Erythroblast (primary cell): ENCODE data around the gene OPRL1.
A peak's percentile ranks its signal among the peaks of the same experiment; 100 is the strongest.

Experiments
- DNase-seq, 2 experiments: peaks; one replicate each; lab custom pipeline; 2025; lab: John Stamatoyannopoulos, UW
- GATA1 ChIP-seq: IDR thresholded peaks from 2 replicates; pipeline ENCODE4 v1.6.1; 2011; ENCODE audit warnings: low read depth, mild to moderate bottlenecking, control low read depth, low read length, moderate library complexity
- POLR2A ChIP-seq: IDR thresholded peaks from 2 replicates; pipeline ENCODE4 v1.6.1; 2011; ENCODE audit warnings: mild to moderate bottlenecking, low read length

OPRL1 gene

DNA sequence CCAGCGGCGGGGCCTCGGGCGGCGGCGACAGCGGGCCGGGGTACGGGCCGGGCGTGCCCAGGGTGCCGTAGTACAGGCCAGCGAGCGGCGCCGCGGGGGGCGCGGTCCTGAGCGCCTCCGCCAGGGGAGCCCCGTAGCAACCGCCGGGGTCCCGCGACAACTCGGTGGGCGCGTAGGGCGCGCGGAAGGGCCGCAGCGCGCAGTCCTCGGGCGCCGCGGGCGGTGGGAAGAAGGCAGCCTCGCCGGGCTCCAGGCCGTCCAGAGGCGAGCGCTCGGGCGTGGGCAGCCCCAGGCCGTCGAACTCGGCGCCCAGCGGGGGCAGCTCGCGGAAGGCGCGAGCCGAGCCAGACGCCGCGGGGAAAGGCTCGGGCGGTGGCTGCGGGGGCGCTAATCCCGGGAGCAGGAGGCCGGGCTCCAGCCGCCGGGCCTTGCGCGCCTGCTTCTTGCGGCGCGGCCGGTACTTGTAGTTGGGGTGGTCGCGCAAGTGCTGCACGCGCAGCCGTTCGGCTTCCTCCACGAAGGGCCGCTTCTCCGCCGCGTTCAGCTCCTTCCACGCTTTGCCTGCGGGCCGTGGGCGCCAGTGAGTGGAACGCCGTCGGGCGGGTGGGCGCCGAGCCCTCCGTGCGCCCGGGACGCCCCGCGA, 31.4 kb upstream of the OPRL1 start:
- TF ChIP-seq GATA1 = no peak
- no peak for DNase-seq

DNA sequence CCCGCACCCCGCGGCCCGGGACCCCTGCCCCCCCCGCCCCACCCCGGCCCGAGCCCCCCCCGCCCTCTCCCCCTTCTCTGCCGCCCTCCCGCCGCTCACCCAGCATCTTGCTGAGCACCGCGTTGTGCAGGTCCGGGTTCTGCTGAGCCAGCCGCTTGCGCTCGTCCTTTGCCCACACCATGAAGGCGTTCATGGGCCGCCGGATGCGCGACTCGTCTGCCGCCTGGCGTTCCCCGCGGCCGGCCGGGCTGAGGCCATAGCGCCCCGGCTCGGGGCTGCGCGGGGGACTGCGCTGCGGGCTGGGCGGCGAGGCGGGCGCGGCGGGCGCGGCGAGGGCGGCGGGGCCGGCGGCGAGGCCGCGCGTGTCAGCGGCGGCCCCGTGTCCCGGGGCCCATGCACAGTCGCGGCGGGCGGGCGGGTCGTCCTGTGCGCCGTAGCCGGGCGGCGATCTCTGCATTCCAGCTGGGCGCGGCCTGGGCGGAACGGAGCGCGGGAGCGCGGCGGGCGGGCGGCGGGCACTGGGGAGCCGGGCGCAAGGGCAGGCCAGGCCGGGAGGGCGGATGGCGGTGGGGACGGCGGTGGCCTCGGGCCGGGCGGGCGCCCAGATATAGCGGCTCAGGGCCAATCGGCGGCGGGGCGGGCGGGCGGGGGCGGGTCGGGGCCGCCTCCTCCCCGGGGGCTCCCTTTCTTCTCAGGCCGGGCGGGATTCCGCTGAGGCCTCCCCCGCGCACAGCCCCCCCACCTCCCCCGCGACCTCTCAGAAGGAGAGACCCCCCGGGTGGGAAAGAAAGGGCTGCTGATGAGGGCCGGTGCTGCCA, 30.6 kb upstream of the OPRL1 start, which contains the start of gene SOX18:
TSS of gene SOX18 (minus strand) at position 580 of the 818 bp plus-strand sequence. CDS start at position 457, 123 bp downstream.
- TF ChIP-seq POLR2A (no peak), GATA1 (no peak)
- peak; percentile 16 to 35 for DNase-seq

DNA sequence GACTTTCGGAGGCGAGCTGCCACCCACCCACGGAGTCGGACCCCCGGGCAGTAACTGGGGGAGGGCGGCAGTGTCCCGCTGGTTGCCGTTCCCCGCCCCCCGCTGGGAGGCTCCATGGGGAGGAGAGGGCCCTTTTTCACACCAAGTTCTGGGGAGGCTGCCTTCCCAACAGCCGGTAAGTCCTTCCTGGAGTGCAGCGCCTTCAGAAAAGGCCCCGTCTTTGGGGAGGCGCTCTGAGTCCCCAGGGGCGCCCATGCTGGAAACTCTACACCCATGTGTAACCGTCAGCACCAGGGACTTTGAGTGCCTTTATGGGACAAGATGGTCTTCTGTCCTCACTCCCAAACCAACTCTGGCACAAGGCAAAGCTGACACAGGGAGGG, 30.0 kb upstream of the OPRL1 start:
- TF ChIP-seq POLR2A = no peak
- no peak for TF ChIP-seq GATA1
- no peak for DNase-seq

DNA sequence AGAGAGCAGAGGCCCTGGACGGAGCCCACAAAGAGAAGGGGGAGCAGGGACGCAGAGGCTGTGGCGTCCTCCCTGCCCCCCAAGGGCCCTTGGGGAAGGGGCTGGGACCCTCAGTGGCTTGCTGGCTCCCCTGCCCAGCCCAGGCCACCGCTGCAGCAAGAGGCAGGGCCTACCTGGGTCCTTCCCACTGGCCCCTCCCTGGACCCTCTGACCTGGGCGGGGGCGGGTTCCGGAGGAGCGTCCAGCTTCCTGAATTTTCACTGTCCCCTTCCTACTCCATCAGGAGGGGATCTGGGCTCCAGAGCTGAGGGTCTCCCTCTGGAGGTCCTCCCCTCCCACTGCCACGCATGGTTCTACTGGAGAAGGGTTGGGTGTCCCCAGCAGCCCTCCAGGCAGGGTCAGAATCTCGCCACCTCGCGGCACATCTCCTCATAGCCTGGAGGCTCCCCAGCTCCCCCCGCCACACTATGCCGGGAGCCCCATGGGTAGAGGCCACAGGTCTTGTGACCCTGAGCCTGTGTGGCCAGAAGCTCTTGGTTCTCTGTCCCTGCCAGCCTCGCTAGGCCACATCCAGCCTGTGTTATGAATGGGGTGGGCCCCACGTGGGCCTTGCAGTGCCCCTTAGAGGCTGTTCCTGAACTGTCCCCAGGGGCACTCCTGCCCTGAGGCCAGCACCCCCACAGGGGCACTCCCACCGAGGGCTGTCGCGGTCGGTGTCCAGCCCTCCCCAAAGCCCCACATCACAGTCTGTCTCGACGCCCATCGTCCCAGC, 29.4 kb upstream of the OPRL1 start:
- no peak for DNase-seq
- no peak for TF ChIP-seq POLR2A
- TF ChIP-seq GATA1 = no peak

DNA sequence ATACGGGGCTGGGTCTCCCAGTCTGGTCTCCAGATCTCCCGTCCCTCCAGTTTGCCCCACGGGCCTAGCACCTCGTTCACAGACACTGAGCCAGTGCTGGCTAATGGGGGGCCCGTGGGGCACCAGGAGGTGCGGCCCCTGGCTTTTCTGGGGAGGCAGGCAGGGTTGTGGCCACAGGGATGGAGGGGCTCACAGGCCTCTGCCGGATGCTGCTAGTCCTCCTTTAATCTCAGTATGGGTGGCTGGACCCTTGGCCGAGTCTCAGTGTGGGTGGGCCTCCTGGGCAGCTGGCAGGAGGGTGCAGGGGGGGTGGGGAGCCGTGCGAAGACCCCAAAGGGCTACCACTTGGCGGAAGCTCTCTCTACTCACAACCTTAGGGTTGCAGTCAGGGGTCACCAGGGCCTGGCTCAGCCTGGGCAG, 28.8 kb upstream of the OPRL1 start:
- DNase-seq = no peak
- TF ChIP-seq GATA1 (no peak), POLR2A (no peak)

DNA sequence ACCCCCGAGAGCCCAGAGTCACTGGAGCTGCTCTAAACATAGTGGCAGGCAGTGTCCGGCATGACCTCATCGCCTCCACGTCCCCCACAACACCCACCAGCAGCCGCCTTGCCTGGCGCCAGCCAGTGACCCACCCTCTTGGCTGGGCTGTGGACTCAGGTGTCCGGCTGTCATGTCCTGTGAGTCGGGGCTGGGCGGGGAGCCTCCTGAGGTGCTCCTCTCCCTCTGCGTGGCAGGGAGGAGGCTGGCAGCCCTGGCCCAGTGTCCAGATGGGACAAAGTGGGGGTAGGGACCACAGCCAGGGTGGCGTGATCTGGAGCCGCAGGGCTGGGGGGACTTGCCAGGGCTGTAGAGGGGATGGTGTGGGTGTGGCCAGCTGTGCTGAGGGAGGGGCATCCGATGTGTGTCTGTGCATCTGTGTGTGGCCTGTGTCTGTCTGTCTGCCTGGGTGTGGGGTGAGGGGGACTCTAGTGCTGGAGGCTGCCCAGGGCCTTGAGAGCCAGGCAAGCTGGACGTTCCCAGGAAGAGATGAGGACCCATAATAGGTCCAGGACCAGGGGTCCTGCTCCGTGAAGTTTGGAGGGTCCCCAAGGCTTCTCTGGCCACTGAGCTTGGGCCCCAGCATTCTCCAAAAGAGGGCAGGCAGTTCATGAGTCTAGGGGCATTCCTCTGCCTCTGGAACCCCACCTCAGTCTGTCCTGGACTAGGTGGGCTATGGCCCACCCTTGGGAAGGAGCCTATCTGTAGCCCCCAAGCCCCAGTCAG, 28.1 kb upstream of the OPRL1 start:
- TF ChIP-seq GATA1 = no peak
- no peak for TF ChIP-seq POLR2A
- no peak for DNase-seq

DNA sequence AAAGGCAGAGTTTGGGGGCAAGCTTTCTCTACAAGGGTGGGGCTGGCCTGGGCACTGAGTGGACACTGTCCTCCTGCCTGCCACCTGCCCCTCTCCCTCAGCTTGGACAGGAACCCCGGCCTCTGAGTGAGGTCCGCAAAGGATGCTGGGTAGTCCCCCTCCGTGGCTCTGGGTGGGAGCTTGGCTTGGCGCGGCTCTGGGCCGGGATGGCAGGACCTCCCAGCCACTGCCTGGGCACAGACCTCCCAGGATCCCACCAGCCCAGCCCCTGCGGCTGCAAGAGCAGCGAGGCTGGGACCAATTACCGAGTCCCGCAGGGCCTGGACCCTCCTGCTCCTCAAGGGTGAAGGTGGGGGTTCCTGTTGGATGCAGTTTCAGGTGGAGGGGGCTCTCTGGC, 27.6 kb upstream of the OPRL1 start:
- no peak for TF ChIP-seq POLR2A
- no peak for TF ChIP-seq GATA1
- DNase-seq = no peak

DNA sequence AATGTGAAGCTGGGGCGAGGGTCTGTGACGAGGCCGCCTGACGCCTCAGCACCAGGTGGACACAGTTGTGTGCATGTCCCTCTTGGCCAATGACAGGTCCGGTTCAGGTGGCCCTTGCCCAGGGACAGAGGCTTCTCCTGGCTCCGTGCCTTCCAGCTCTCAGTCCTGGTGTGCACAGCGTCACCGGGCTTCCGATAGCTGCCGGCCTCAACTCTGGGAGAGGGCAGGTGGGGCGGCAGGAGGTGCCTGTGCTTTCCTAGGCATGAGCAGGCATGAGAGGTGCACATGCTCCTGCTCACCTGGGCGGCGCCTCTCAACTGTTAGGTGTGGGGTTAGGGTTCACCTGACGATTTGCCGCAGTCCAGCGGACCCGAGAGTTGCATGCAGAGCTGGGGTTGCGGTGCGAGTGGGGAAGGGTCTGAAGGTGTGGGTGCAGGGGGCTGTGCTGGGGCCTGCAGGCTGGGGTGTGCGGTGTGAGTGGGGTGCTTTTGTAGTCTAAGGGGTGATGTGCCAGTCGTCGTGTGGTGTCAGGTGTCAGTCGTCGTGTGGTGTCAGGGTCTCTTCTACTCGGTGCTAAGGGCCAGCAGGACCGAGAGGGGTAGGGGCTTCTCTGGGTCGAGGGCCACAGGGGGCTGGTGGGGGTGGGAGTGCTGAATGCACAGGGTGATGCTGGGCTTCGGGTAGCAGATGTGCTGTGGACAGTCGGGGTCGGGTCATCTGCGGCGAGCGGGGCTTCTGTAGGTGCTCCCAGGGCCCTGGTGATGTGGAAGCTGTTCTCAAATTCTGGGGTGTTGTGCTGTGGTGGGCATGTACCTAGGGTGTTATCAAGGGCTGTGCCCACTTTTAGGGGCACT, 26.7 kb upstream of the OPRL1 start:
- TF ChIP-seq POLR2A = no peak
- no peak for TF ChIP-seq GATA1
- DNase-seq = no peak

DNA sequence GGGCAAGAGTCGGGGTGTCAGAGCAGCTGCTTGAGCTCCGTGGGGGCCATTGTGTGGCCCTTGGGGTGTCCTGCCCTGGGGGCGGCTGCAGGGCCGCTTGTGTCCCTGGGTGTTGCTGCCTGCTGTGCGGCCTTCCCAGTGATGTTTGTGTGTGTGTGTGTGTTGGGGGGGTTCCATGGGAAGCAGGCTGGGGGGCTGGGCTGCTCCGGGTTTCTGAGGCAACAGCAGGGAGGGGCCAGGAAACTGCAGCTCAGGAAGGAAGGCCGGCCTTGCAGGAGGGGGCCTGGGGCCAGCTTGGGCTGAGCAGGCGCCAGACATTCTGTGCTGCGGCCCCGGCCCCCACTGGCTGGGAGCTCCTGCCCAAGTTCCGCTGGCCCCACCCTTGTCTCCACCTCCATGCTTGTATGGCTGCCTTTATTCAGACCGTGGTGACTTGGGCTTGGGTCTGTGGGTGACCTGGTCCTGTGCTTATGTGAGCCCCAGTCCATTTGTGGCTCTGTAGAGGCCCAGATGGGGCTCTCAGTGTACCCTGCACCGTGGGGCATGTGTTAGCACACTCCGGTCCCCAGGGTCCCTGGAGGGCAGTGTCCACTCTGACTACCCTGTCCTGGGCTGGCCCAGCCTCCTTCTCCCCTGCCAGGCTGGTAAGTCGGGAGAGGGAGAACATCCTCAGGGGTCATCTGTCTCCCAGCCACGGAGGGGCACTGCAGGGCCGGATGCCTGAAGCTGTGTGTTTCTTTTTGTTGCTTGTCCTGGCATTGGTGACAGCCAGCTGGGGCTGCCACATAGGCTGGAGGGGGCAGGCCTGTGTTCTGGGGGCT, 25.8 kb upstream of the OPRL1 start:
- DNase-seq = peak in 1 of 2 experiments; percentile 28
- TF ChIP-seq GATA1 = no peak
- TF ChIP-seq POLR2A = no peak

DNA sequence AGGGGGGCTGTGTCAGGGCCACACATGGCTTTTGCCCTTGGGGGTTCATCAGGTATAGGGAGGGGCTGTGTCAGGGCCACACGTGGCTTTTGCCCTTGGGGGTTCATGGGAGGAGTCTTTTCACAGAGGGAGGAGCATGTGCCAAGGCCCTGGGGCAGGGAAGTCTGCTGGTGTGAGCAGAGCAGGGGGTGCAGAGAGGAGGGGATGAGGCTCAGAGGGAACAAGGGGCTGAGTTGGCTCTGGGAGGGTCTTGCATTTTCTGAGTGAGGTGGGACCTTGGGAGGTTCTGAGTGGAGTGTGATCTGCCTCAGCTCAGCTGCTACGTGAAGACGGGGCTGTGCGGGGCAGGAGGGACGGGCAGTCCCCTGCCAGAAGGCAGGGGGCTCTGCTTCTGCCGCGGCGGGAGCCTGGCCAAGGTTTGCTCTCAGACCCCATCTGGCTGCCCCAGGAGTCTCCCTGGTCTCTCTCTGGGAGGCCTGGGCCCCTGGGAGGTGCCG, 24.4 kb upstream of the OPRL1 start:
- TF ChIP-seq POLR2A (no peak), GATA1 (no peak)
- DNase-seq = no peak

DNA sequence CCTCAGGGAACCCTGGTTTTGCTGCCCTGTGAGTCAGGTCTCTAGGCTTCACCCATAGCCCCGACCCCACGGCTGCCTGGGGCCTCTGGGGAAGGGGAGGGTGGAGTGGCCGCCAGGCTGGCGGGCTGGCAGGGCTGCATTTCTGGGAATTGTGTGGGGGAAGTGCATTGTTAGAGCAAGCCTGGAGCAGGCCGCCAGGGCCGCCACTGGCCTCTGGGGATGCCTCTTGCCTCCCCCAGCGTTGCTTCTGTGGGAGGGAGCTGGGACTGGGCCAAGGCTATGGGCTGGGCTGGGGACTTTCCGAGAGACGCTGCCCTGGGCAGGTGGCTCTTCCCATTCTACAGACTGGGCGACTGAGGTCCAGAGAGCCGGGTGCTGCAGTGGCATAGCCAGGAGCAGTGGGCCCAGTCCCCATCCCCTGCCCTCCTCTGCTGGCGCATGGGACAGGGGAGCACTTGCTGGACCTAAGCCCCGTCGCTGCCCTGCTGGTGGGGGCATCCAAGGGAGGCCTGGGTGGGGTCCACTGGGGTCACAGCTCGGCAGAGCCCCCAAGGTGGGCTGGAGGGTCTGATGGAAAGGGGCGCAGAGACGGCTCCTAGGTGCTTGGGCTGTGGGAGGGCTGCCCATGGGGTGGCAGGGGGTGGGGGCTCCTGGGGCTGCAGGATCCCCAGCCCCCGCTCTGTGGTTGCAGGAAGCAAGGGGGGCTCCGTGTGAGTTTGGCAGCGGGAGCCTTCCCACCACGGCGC, 23.8 kb upstream of the OPRL1 start:
- TF ChIP-seq GATA1 (no peak), POLR2A (no peak)
- no peak for DNase-seq

DNA sequence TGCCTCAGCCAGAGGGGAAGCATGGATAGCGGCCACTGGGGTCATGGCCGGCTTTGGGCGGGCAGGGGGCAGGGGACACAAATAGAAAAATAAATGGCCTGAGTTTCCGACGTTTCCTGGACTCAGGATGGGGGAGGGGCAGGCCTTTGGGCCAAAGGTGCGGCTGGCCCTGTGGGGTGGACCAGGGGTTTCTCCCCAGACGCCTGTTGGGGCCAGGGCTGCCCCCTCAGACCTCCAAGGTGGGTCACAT, 23.3 kb upstream of the OPRL1 start:
- no peak for TF ChIP-seq POLR2A
- TF ChIP-seq GATA1 = no peak
- no peak for DNase-seq
